ENCODE results near the gene ETFB. TPM values are rescaled to one million over a fixed set of nuclear protein-coding genes. Genes with fewer than 3 reads are reported as not detected.

Gene ETFB
- total RNA-seq, 1 donor from 2014 or later = 60.0 TPM

DNA sequence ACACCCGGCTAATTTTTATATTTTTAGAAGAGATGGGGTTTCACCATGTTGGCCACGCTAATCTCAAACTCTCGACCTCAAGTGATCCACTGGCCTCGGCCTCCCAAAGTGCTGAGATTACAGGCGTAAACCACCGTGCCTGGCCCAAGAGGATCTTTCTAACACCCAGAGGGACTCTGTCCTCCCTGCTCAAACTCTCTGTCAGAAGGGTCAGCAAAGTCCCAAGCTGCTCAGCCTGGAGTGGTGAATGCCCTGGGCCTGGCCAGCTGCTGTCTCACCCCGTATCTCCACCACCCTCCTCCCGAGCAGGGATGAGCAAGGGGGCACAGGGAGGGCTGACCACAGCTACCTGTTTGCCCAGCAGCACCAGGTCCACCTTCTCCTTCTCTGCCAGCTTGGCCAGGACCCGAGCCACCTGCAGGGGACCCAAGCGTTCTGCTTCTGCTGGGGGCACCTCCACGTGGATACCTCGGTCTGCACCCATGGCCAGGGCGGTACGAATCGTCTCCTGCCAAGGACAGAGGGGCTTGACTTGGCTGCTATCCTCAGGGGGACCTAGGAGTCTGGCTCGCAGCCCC is 13.3 kb downstream of the ETFB start:
- no peak for TF ChIP-seq CTCF (IDR thresholded peaks at IDR 0.05; ENCODE audit: unreplicated experiment)
- Mint-ChIP-seq H3K27me3 (ENCODE audit: low read depth) (no peaks in the 10 kb centered on the region), H3K36me3 (peaks cover 17% of the 10 kb centered on the region), H3K9me3 (no peaks in the 10 kb centered on the region), H3K4me3 (no peak overlapping the region), H3K27ac (no peak overlapping the region), H3K4me1 (peaks cover 16% of the 10 kb centered on the region)
- DNase-seq (ENCODE audit: low spot score in 2 of 2, unreplicated experiment in 2 of 2) = no peak

DNA sequence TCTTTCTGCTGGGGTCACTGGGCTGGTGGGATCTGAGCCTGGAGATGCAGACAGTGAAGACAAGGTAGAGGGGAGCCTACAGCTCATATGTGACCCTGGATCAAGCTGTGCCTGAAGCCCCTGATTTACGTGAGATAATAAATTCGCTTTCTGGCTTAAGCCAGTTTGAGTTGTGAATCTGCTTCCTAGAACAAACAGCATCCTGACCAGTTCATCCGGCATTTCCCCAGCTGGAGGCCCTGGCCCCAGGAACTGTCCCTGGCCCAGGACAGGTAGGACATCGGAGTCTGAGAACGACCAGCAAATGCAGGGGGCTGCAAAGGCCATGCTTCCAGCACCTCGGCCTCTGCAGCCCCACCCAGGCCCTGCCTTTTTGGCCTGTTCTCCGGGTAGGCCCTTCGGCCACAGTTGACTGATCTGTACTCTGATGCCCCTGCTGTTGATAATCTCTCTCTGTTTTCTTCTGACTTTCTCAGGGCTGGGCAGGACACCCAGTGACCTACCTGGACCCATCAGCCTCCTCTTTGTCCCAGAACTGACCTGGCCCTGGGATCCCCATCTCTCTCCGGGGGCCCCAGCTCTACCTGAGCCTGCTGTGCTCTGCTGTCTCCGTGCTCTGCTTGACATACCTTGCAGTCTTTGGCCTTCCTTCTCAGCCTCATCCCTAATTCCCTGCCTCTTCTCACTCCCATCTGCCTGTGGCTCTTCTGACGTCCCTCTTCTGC is 14.8 kb downstream of the ETFB start:
- no peak for DNase-seq (ENCODE audit: low spot score in 2 of 2, unreplicated experiment in 2 of 2)
- Mint-ChIP-seq H3K4me3 (no peak overlapping the region), H3K27me3 (ENCODE audit: low read depth) (no peaks in the 10 kb centered on the region), H3K9me3 (no peaks in the 10 kb centered on the region), H3K36me3 (peaks cover 21% of the 10 kb centered on the region), H3K27ac (no peak overlapping the region), H3K4me1 (peaks cover 16% of the 10 kb centered on the region)
- no peak for TF ChIP-seq CTCF (IDR thresholded peaks at IDR 0.05; ENCODE audit: unreplicated experiment)

GRCh38 chr19:51347209-51347928 is 18.8 kb downstream of the ETFB start:
- no peak for DNase-seq (ENCODE audit: low spot score in 2 of 2, unreplicated experiment in 2 of 2)
- peaks cover 3% of the 10 kb centered on the region for H3K27me3 Mint-ChIP-seq (ENCODE audit: low read depth)
- peaks cover 26% of the 10 kb centered on the region for H3K36me3 Mint-ChIP-seq
- TF ChIP-seq CTCF (IDR thresholded peaks at IDR 0.05; ENCODE audit: unreplicated experiment) = no peak
- H3K9me3 Mint-ChIP-seq = no peaks in the 10 kb centered on the region
- H3K27ac Mint-ChIP-seq = no peak overlapping the region
- H3K4me3 Mint-ChIP-seq = no peak overlapping the region
- peaks cover 7% of the 10 kb centered on the region for H3K4me1 Mint-ChIP-seq

DNA sequence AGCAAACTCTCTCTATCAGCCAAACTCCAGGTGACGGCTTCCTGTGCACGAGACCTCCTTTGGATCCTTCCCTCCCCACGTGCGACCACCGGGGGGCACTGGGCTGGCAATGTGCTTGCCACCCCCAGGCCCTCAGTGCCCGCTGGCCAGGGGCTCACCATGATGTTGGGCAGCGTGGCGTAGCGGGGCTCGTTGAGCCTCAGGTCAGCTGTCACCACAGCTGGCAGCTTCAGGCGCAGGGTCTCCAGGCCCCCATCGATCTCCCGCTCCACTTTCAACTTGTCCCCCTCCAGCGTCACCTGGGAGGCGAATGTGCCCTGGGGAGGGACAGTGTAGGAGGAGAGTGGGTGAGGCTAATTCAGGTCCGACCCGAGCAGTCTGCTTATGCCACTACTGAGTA is 19.4 kb downstream of the ETFB start:
- Mint-ChIP-seq H3K4me1 (peaks cover 9% of the 10 kb centered on the region), H3K36me3 (peaks cover 21% of the 10 kb centered on the region), H3K9me3 (no peaks in the 10 kb centered on the region), H3K4me3 (no peak overlapping the region), H3K27ac (no peak overlapping the region), H3K27me3 (ENCODE audit: low read depth) (peaks cover 5% of the 10 kb centered on the region)
- no peak for TF ChIP-seq CTCF (IDR thresholded peaks at IDR 0.05; ENCODE audit: unreplicated experiment)
- DNase-seq (ENCODE audit: low spot score in 2 of 2, unreplicated experiment in 2 of 2) = no peak

- DNase-seq (ENCODE audit: low spot score in 2 of 2, unreplicated experiment in 2 of 2) = no peak
- Mint-ChIP-seq H3K36me3 (peaks cover 11% of the 10 kb centered on the region), H3K27me3 (ENCODE audit: low read depth) (peaks cover 15% of the 10 kb centered on the region), H3K9me3 (no peaks in the 10 kb centered on the region), H3K4me3 (no peak overlapping the region), H3K4me1 (peaks cover 15% of the 10 kb centered on the region), H3K27ac (no peak overlapping the region)
- no peak for TF ChIP-seq CTCF (IDR thresholded peaks at IDR 0.05; ENCODE audit: unreplicated experiment)
Measured at GRCh38 chr19:51345076-51345620, 21.0 kb downstream of the ETFB start.
